Thoracic aorta (tissue), 2 donors: ENCODE measurements around the gene U2AF1L4. TPM values are rescaled to one million over a fixed set of nuclear protein-coding genes. Genes with fewer than 3 reads are reported as not detected.

Experiments used
- ATAC-seq: fragments of 150-250 bp; one replicate; pipeline ENCODE4 v1.8.0; 2017; ENCODE audit warnings: low read depth; ENCODE audit not compliant: insufficient number of reproducible peaks, low FRiP score
- DNase-seq: peaks from one replicate; pipeline ENCODE4 v3.0.0-alpha.2; 2020; ENCODE audit warnings: low spot score
- H3K27ac ChIP-seq, 2 donors: fragments of 200-600 bp; sonication (generic); 1 replicate in 1 of 2; 2 replicates in 1 of 2; pipeline ENCODE4 v1.5.1; 2016; ENCODE audit warnings: mild to moderate bottlenecking in 2 of 2, moderate library complexity in 2 of 2
- H3K27me3 ChIP-seq: fragments of 200-600 bp; sonication (generic); replicated peaks from 2 replicates; pipeline ENCODE4 v1.6.0; 2016; ENCODE audit warnings: mild to moderate bottlenecking; ENCODE audit not compliant: insufficient read depth
- H3K36me3 ChIP-seq: fragments of 200-600 bp; sonication (generic); one replicate; pipeline ENCODE4 v1.5.1; 2016
- H3K4me1 ChIP-seq, 2 donors: fragments of 200-600 bp; sonication (generic); 1 replicate in 1 of 2; 2 replicates in 1 of 2; pipeline versions ENCODE4 v1.5.1 to v1.6.0; 2016; ENCODE audit warnings: low read depth in 2 of 2, mild to moderate bottlenecking in 1 of 2; ENCODE audit not compliant: control insufficient read depth in 1 of 2
- H3K4me3 ChIP-seq: fragments of 200-600 bp; sonication (generic); 2 replicates; pipeline ENCODE4 v1.5.1; 2016; ENCODE audit warnings: mild to moderate bottlenecking
- H3K9me3 ChIP-seq: fragments of 200-600 bp; sonication (generic); 2 replicates; pipeline ENCODE4 v1.5.1; 2016
- CTCF ChIP-seq: fragments of 200-600 bp; sonication (generic); IDR thresholded peaks from one replicate; pipeline ENCODE4 v1.5.1; 2019; ENCODE audit warnings: antibody characterized with exemption
- total RNA-seq, 2 donors: library from RNA; depleted of rRNA; stranded (reverse); fragments of >200 nt; gene quantifications; one replicate each; pipeline versions ENCODE4 v1.1.0 to v1.2.3, GENCODE V29; 2016

Gene U2AF1L4
- total RNA-seq, 2 donors from 2014 or later: 34.4 to 42.6 TPM

- Histone ChIP-seq H3K4me1 (no peaks in the 10 kb centered on the region), H3K27me3 (no peaks in the 10 kb centered on the region), H3K9me3 (no peaks in the 10 kb centered on the region), H3K4me3 (no peak overlapping the region), H3K27ac (no peak overlapping the region), H3K36me3 (peaks cover 70% of the 10 kb centered on the region)
- no peak for DNase-seq
- TF ChIP-seq CTCF: no peak
- no peak for ATAC-seq
Measured at GRCh38 chr19:35733180-35734125, 11.8 kb downstream of the U2AF1L4 start.

- TF ChIP-seq CTCF: no peak
- ATAC-seq (no peak), DNase-seq (no peak)
- Histone ChIP-seq H3K4me1 (no peaks in the 10 kb centered on the region), H3K27ac (no peak overlapping the region), H3K9me3 (no peaks in the 10 kb centered on the region), H3K36me3 (peaks cover 72% of the 10 kb centered on the region), H3K27me3 (no peaks in the 10 kb centered on the region), H3K4me3 (no peak overlapping the region)
Measured at GRCh38 chr19:35732540-35733179, 12.6 kb downstream of the U2AF1L4 start.

- Histone ChIP-seq H3K4me3 (no peak overlapping the region), H3K36me3 (peaks cover 72% of the 10 kb centered on the region), H3K9me3 (no peaks in the 10 kb centered on the region), H3K4me1 (no peaks in the 10 kb centered on the region), H3K27me3 (no peaks in the 10 kb centered on the region), H3K27ac (no peak overlapping the region)
- TF ChIP-seq CTCF: no peak
- DNase-seq (no peak), ATAC-seq (no peak)
Measured at GRCh38 chr19:35731779-35732405, 13.3 kb downstream of the U2AF1L4 start.

- Histone ChIP-seq H3K9me3 (no peaks in the 10 kb centered on the region), H3K27ac (no peak overlapping the region), H3K4me3 (no peak overlapping the region), H3K27me3 (no peaks in the 10 kb centered on the region), H3K36me3 (peaks cover 74% of the 10 kb centered on the region), H3K4me1 (no peaks in the 10 kb centered on the region)
- no peak for TF ChIP-seq CTCF
- no peak for DNase-seq
- ATAC-seq: no peak
Measured at GRCh38 chr19:35731353-35731752, 13.9 kb downstream of the U2AF1L4 start.

GRCh38 chr19:35730326-35730725, 14.9 kb downstream of the U2AF1L4 start:
- H3K36me3 ChIP-seq: peaks cover 81% of the 10 kb centered on the region
- no peak for ATAC-seq

More at GRCh38 chr19:35730326-35730725, 14.9 kb downstream of the U2AF1L4 start:
- H3K4me3 ChIP-seq: no peak overlapping the region
- no peak for TF ChIP-seq CTCF
- no peaks in the 10 kb centered on the region for H3K9me3 ChIP-seq
- no peaks in the 10 kb centered on the region for H3K27me3 ChIP-seq
- H3K4me1 ChIP-seq: no peaks in the 10 kb centered on the region
- DNase-seq: no peak
- no peak overlapping the region for H3K27ac ChIP-seq
